GM10248 (cell line): ENCODE measurements around the gene RIPPLY3.

Experiments used
- CTCF ChIA-PET: fragments of 300-600 bp; sonication (Branson Sonifier 250); formaldehyde crosslinking; extraction: SDS; loops from one replicate; lab custom pipeline; 2021; ENCODE audit warnings: antibody characterized with exemption; lab: Yijun Ruan, JAX
- POLR2A ChIA-PET: fragments of 350-650 bp; sonication (Branson Sonifier 250); formaldehyde crosslinking; extraction: SDS; loops from one replicate; lab custom pipeline; 2020; ENCODE audit warnings: antibody characterized with exemption; lab: Yijun Ruan, JAX
- DNase-seq: peaks from one replicate; pipeline ENCODE4 v3.0.0; 2012; ENCODE audit errors: extremely low spot score
- TF ChIP-seq, protein P1 (sequence below): IDR thresholded peaks from 2 replicates; pipeline ENCODE4 v1.5.1; 2012; ENCODE audit warnings: mild to moderate bottlenecking, low read depth; ENCODE audit errors: extremely low read depth, missing control alignments, control extremely low read depth

The RIPPLY3 gene

GRCh38 chr21:36968976-36969375 is 37.5 kb upstream of the RIPPLY3 start:
- CTCF ChIA-PET: interaction anchor here (1.2 to 8.7 kb wide), 4 partner anchors 8 to 115 kb away, joined by 3 to 42 read pairs (median 13); no protein-coding TSS in a partner anchor
- POLR2A ChIA-PET: no interaction called here
- TF ChIP-seq, protein P1, sequence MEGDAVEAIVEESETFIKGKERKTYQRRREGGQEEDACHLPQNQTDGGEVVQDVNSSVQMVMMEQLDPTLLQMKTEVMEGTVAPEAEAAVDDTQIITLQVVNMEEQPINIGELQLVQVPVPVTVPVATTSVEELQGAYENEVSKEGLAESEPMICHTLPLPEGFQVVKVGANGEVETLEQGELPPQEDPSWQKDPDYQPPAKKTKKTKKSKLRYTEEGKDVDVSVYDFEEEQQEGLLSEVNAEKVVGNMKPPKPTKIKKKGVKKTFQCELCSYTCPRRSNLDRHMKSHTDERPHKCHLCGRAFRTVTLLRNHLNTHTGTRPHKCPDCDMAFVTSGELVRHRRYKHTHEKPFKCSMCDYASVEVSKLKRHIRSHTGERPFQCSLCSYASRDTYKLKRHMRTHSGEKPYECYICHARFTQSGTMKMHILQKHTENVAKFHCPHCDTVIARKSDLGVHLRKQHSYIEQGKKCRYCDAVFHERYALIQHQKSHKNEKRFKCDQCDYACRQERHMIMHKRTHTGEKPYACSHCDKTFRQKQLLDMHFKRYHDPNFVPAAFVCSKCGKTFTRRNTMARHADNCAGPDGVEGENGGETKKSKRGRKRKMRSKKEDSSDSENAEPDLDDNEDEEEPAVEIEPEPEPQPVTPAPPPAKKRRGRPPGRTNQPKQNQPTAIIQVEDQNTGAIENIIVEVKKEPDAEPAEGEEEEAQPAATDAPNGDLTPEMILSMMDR: no peak
- no peak for DNase-seq

GRCh38 chr21:36973986-36974850 is 32.3 kb upstream of the RIPPLY3 start:
- CTCF ChIA-PET: interaction anchor here (0.8 kb wide), 1 partner anchor 36 kb away, joined by 4 read pairs; no protein-coding TSS in a partner anchor
- DNase-seq: no peak
- POLR2A ChIA-PET: no interaction called here
- TF ChIP-seq, protein P1: no peak

GRCh38 chr21:36974851-36975192 is 31.7 kb upstream of the RIPPLY3 start:
- TF ChIP-seq, protein P1: no peak
- CTCF ChIA-PET: interaction anchor here (0.8 to 2.1 kb wide), 3 partner anchors 9 to 344 kb away, joined by 4 to 6 read pairs (median 5); partner anchors contain the start of gene HLCS
- no peak for DNase-seq
- POLR2A ChIA-PET: no interaction called here

DNA sequence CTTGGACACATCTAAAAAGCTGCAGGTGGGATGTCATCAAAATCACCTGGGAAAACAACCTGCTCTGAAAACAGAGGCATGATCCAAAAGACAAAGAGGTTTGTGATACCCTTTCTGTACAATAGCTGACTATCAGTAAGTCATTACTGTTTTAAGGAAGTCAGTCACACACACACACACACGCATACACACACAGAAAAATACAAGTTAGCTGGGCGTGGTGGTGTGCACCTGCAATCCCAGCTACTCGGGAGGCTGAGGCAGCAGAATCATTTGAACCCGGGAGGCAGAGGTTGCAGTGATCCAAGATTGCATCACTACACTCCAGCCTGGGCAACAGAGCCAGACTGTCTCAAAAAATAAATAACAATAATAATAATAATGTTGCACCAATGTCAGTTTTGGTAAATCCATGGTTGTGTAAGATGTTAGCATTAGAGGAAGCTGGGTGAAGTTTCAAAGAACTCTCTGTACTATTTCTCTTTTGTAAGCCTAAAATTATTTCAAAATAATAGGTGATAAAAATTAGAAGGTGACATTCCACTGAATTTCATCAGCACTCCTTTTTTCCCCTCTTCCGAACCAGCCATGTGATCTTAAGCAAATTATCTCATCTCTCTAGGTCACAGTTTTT is 30.2 kb upstream of the RIPPLY3 start:
- POLR2A ChIA-PET: no interaction called here
- CTCF ChIA-PET: interaction anchor here (0.6 to 5.1 kb wide), 23 partner anchors 10 to 643 kb away, joined by 3 to 74 read pairs (median 5); partner anchors contain the start of genes HLCS and RIPPLY3
- DNase-seq: no peak
- TF ChIP-seq, protein P1: no peak

DNA sequence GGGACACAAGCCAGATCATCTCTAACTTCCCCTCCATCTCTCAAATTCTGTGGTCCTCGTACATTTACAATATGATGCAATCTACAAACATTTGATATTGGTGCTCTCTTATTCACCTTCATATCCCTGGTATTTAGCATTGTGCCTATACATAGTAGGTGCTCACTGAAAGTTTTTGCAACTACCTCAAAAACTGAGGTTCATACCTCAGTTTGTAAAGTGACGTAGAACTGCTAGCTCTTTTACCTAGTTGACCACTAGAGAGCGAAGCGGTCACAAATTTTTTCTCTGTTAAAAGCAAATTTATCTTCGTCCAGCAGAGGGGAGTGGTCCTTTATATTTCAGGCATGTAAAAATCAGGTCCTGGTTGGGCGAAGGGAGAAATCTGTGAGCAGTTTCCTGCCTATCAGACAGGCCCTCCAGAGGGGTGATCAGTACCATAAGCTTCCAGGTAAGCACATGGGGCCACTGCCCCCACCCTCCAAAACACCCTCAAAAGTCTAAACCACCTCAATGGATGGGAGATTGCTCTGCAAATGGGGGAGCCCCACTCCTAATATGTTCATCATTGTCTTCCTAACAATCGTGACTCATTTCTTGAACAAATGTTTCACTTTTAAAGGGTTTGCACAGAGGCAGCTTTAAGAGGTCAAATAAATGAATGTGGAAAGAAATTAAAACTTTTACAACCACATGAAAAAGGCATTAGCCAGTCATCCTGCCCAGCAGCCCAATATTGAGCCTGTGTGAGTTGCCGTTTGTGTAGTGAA is 29.4 kb upstream of the RIPPLY3 start:
- TF ChIP-seq, protein P1: peak; percentile 75
- peak; percentile 59 for DNase-seq
- CTCF ChIA-PET: interaction anchor here (0.6 to 5.1 kb wide), 24 partner anchors 10 to 643 kb away, joined by 3 to 74 read pairs (median 5); partner anchors contain the start of genes HLCS and RIPPLY3
- POLR2A ChIA-PET: no interaction called here

- peak; percentile 26 for DNase-seq
These were observed 26.0 kb upstream of the RIPPLY3 start for GRCh38 chr21:36980280-36981048.

More at GRCh38 chr21:36980280-36981048, 26.0 kb upstream of the RIPPLY3 start:
- TF ChIP-seq, protein P1: no peak
- ChIA-PET CTCF (interaction anchor here (4.9 to 5.1 kb wide), 2 partner anchors 10 to 31 kb away, joined by 38 to 74 read pairs; no protein-coding TSS in a partner anchor), POLR2A (no interaction called here)
